ENCODE measurements around the gene PPP1R14B.

- no peak for TF ChIP-seq CTCF (IDR thresholded peaks at IDR 0.05; ENCODE audit: insufficient read depth, low read length)
- no peak for TF ChIP-seq POLR2AphosphoS5 (IDR thresholded peaks at IDR 0.05; ENCODE audit: low read depth)
- TF ChIP-seq REST (IDR thresholded peaks at IDR 0.05; ENCODE audit: insufficient replicate concordance, low read depth): no peak
- no peak for TF ChIP-seq GABPA (IDR thresholded peaks at IDR 0.05; ENCODE audit: low read depth)
Measured at GRCh38 chr11:64249038-64249437, 2.3 kb upstream of the PPP1R14B start.
